Tibial artery (tissue), 4 donors: ENCODE data around the gene P4HTM.

ENCODE experiments used
- DNase-seq, 2 donors: peaks; one replicate each; pipeline ENCODE4 v3.0.0-alpha.2; 2019
- H3K27ac ChIP-seq, 2 donors: fragments of 200-600 bp; sonication (generic) in 1 of 2; 1 replicate in 1 of 2; 2 replicates in 1 of 2; pipeline ENCODE4 v1.5.1; 2018 to 2019; ENCODE audit warnings: mild to moderate bottlenecking in 1 of 2
- H3K27me3 ChIP-seq, 2 donors: fragments of 200-600 bp; sonication (generic) in 1 of 2; one replicate each; pipeline versions ENCODE4 v1.5.1 to v1.6.0; 2016 to 2019
- H3K36me3 ChIP-seq, 3 donors: fragments of 200-600 bp; sonication (generic) in 2 of 3; one replicate each; pipeline ENCODE4 v1.5.1; 2016 to 2019; ENCODE audit warnings: mild to moderate bottlenecking in 2 of 3
- H3K4me1 ChIP-seq, 4 donors: fragments of 200-600 bp; sonication (generic) in 2 of 4; 1 replicate in 3 of 4; 2 replicates in 1 of 4; pipeline ENCODE4 v1.5.1; 2016 to 2019
- H3K4me3 ChIP-seq, 2 donors: fragments of 200-600 bp; sonication (generic) in 1 of 2; 1 replicate in 1 of 2; 2 replicates in 1 of 2; pipeline ENCODE4 v1.5.1; 2018 to 2019; ENCODE audit warnings: mild to moderate bottlenecking in 2 of 2
- H3K9me3 ChIP-seq, 3 donors: fragments of 200-600 bp; sonication (generic) in 1 of 3; one replicate each; pipeline ENCODE4 v1.5.1; 2016 to 2019
- intact Hi-C: fragments of 100-400 bp; cut with DNase I; formaldehyde crosslinking; loops from one replicate; pipeline ENCODE4 v1.15.0; 2023; ENCODE audit warnings: low total_unique reads
- TF ChIP-seq, protein P1 (sequence below), 2 experiments: fragments of 200-600 bp in 1 of 2; fragments of 450-650 bp in 1 of 2; IDR thresholded peaks; one replicate each; pipeline ENCODE4 v1.5.1; 2017 to 2019; ENCODE audit warnings: antibody characterized with exemption in 2 of 2, mild to moderate bottlenecking in 1 of 2, moderate library complexity in 1 of 2

P4HTM gene

GRCh38 chr3:49030321-49030720 is 40.3 kb downstream of the P4HTM start:
- H3K9me3 ChIP-seq: no peaks in the 10 kb centered on the region
- TF ChIP-seq, protein P1, sequence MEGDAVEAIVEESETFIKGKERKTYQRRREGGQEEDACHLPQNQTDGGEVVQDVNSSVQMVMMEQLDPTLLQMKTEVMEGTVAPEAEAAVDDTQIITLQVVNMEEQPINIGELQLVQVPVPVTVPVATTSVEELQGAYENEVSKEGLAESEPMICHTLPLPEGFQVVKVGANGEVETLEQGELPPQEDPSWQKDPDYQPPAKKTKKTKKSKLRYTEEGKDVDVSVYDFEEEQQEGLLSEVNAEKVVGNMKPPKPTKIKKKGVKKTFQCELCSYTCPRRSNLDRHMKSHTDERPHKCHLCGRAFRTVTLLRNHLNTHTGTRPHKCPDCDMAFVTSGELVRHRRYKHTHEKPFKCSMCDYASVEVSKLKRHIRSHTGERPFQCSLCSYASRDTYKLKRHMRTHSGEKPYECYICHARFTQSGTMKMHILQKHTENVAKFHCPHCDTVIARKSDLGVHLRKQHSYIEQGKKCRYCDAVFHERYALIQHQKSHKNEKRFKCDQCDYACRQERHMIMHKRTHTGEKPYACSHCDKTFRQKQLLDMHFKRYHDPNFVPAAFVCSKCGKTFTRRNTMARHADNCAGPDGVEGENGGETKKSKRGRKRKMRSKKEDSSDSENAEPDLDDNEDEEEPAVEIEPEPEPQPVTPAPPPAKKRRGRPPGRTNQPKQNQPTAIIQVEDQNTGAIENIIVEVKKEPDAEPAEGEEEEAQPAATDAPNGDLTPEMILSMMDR (IDR thresholded peaks at IDR 0.05): no peak
- peaks cover 24 to 77% (median 59%) of the 10 kb centered on the region in 3 donors for H3K36me3 ChIP-seq
- H3K27ac ChIP-seq: no peak overlapping the region
- no peaks in the 10 kb centered on the region for H3K27me3 ChIP-seq
- H3K4me3 ChIP-seq: no peak overlapping the region
- no peak for DNase-seq
- peaks cover 0 to 19% (median 11%) of the 10 kb centered on the region in 4 donors for H3K4me1 ChIP-seq
- intact Hi-C loops: no loop called here

DNA sequence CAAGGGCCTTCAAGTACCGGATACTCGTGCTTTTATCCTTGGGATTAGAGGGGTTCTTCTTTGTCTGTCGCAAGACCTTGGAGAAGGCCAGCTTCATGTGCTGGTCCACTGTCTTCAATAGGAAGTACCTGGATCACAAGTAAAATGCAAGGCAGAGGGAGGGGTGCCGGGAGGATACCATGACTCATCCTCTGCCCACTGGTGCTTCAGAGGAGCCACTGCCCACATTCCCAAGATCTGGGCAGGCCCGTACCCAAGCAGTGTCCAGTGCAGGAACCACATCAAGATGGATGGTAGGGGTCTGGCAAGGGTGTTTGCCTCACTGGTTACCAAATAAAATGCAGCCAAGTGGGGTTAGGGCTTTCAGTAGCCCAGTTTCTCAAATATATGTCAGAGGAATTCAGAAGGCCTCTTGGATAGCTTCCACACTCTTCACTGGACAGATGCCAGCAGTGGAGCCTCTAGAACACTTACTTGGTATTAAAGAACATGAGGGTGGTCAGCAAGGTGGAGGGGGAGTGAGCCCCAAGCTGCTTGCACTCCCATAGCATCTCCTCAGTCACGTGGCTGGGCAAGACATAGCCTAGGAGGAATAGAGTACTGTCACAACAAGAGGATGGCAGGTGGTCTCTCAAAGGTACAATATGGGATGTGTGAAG is 42.7 kb downstream of the P4HTM start:
- Histone ChIP-seq H3K9me3 (no peaks in the 10 kb centered on the region), H3K4me1 (peaks cover 0 to 17% (median 11%) of the 10 kb centered on the region in 4 donors), H3K4me3 (no peak overlapping the region), H3K27ac (no peak overlapping the region), H3K36me3 (peaks cover 20 to 78% (median 60%) of the 10 kb centered on the region in 3 donors), H3K27me3 (no peaks in the 10 kb centered on the region)
- TF ChIP-seq, protein P1 (IDR thresholded peaks at IDR 0.05): no peak
- DNase-seq: no peak
- intact Hi-C loops: no loop called here

GRCh38 chr3:49034650-49035049 is 44.6 kb downstream of the P4HTM start:
- H3K36me3 ChIP-seq: peaks cover 25 to 94% (median 72%) of the 10 kb centered on the region in 3 donors
- H3K9me3 ChIP-seq: no peaks in the 10 kb centered on the region
- H3K4me3 ChIP-seq: no peak overlapping the region
- no peaks in the 10 kb centered on the region for H3K27me3 ChIP-seq
- H3K27ac ChIP-seq: no peak overlapping the region
- intact Hi-C loops: no loop called here
- peaks cover 0 to 2% (median 0%) of the 10 kb centered on the region in 4 donors for H3K4me1 ChIP-seq
- DNase-seq: no peak
- TF ChIP-seq, protein P1 (IDR thresholded peaks at IDR 0.05): no peak

GRCh38 chr3:49035281-49035680 is 45.2 kb downstream of the P4HTM start:
- Histone ChIP-seq H3K36me3 (peaks cover 25 to 96% (median 74%) of the 10 kb centered on the region in 3 donors), H3K27me3 (no peaks in the 10 kb centered on the region), H3K4me3 (no peak overlapping the region), H3K27ac (no peak overlapping the region), H3K4me1 (no peaks in the 10 kb centered on the region), H3K9me3 (no peaks in the 10 kb centered on the region)
- DNase-seq: no peak
- intact Hi-C loops: no loop called here
- TF ChIP-seq, protein P1 (IDR thresholded peaks at IDR 0.05): no peak

- Histone ChIP-seq H3K27me3 (no peaks in the 10 kb centered on the region), H3K4me3 (no peak overlapping the region), H3K36me3 (peaks cover 54 to 81% (median 73%) of the 10 kb centered on the region in 3 donors), H3K27ac (no peak overlapping the region), H3K4me1 (no peaks in the 10 kb centered on the region), H3K9me3 (no peaks in the 10 kb centered on the region)
- no peak for DNase-seq
- intact Hi-C loops: no loop called here
- TF ChIP-seq, protein P1 (IDR thresholded peaks at IDR 0.05): no peak
Measured at GRCh38 chr3:49053543-49053942, 63.5 kb downstream of the P4HTM start.
